K562 (cell line): ENCODE data around the gene ARSI. TPM values are rescaled to one million over a fixed set of nuclear protein-coding genes. Genes with fewer than 3 reads are reported as not detected.

Source experiments
- ATAC-seq: fragments of 200-7000 bp; cut with Tn5 transposase; 3 replicates; pipeline ENCODE4 v1.9.1; 2020; ENCODE audit warnings: moderate library complexity
- BruUV-seq: library from RNA; stranded (reverse); fragments of 400-500 nt; replicated peaks from 2 replicates; lab custom pipeline; 2021; lab: Mats Ljungman, UMichigan
- CTCF ChIA-PET: fragments of 300-600 bp; formaldehyde crosslinking; extraction: SDS; loops from one replicate; lab custom pipeline; 2021; ENCODE audit warnings: low intra/inter-chr PET ratio; lab: Yijun Ruan, JAX
- POLR2A ChIA-PET: fragments of 300-600, 350-650 bp; sonication (Branson Sonifier 250); formaldehyde crosslinking; extraction: SDS; loops from one replicate; lab custom pipeline; 2021; ENCODE audit warnings: antibody characterized with exemption, inconsistent platforms; lab: Yijun Ruan, JAX
- DNase-seq, 4 experiments: peaks; one replicate each; pipeline versions ENCODE4 v3.0.0 to v3.0.0-alpha.2; 2011 to 2018; ENCODE audit warnings: low spot score in 3 of 4, mixed read lengths in 3 of 4; ENCODE audit errors: extremely low read depth in 1 of 4
- FAIRE-seq: peaks from 2 replicates; lab custom pipeline; 2011; peaks lifted over from hg19 to GRCh38; lab: Jason Lieb, UNC
- H2AFZ ChIP-seq: 2 replicates; pipeline ENCODE4 v1.6.0; 2011; ENCODE audit warnings: low read depth, low read length, control low read depth, inconsistent platforms
- H3K27ac ChIP-seq: fragments of 200-600 bp; 3 replicates; pipeline ENCODE4 v1.8.0; 2011; ENCODE audit warnings: low read depth, mild to moderate bottlenecking, control low read depth, inconsistent platforms, low read length, moderate library complexity, mixed read lengths; ENCODE audit errors: extremely low read depth
- H3K27me3 ChIP-seq, 2 experiments: fragments of 300-600 bp in 1 of 2; 2 replicates in 1 of 2; 3 replicates in 1 of 2; pipeline versions ENCODE4 v1.6.0 to v1.8.0; 2011; ENCODE audit warnings: inconsistent platforms in 2 of 2, low read length in 2 of 2, mild to moderate bottlenecking in 1 of 2, mixed read lengths in 1 of 2, moderate library complexity in 1 of 2; ENCODE audit not compliant: control insufficient read depth in 2 of 2, insufficient read depth in 2 of 2
- H3K36me3 ChIP-seq: fragments of 300-600 bp; 3 replicates; pipeline ENCODE4 v1.8.0; 2011; ENCODE audit warnings: mild to moderate bottlenecking, low read length, inconsistent platforms; ENCODE audit not compliant: control insufficient read depth, insufficient read depth
- H3K4me1 ChIP-seq, 2 experiments: fragments of 200-600 bp in 1 of 2; replicated peaks in 1 of 2; 2 replicates in 1 of 2; 3 replicates in 1 of 2; pipeline versions ENCODE4 v1.5.1 to v1.8.0; 2011; ENCODE audit warnings: inconsistent platforms in 2 of 2, low read length in 2 of 2, mild to moderate bottlenecking in 1 of 2, mixed read lengths in 1 of 2, moderate library complexity in 1 of 2; ENCODE audit not compliant: control insufficient read depth in 2 of 2, insufficient read depth in 2 of 2
- H3K4me2 ChIP-seq: 2 replicates; pipeline ENCODE4 v1.6.1; 2011; ENCODE audit warnings: low read length, control low read depth, inconsistent platforms, mixed read lengths; ENCODE audit not compliant: insufficient read depth
- H3K4me3 ChIP-seq: fragments of 200-600 bp; sonication (generic), shearing (Covaris generic); 2 replicates; pipeline ENCODE4 v1.5.1; 2016; ENCODE audit warnings: control low read depth, inconsistent platforms
- H3K79me2 ChIP-seq: fragments of 200-600 bp; 3 replicates; pipeline ENCODE4 v1.8.0; 2011; ENCODE audit warnings: low read length, inconsistent platforms; ENCODE audit not compliant: control insufficient read depth, insufficient read depth
- H3K9ac ChIP-seq, 2 experiments: 2 replicates each; pipeline versions ENCODE4 v1.6.0 to v1.6.1; 2011; ENCODE audit warnings: low read depth in 2 of 2, low read length in 2 of 2, control low read depth in 1 of 2, inconsistent platforms in 1 of 2, mild to moderate bottlenecking in 1 of 2, mixed read lengths in 1 of 2; ENCODE audit not compliant: insufficient read depth in 1 of 2
- H3K9me1 ChIP-seq: one replicate; pipeline ENCODE4 v1.6.0; 2011; ENCODE audit warnings: inconsistent platforms, mild to moderate bottlenecking, low read length, moderate library complexity; ENCODE audit not compliant: control insufficient read depth, insufficient read depth
- H3K9me3 ChIP-seq: replicated peaks from 2 replicates; pipeline ENCODE4 v1.5.1; 2011; ENCODE audit warnings: low read depth, low read length, inconsistent platforms; ENCODE audit not compliant: control insufficient read depth, insufficient read depth
- H4K20me1 ChIP-seq: replicated peaks from 2 replicates; pipeline ENCODE4 v1.6.1; 2011; ENCODE audit warnings: low read length, inconsistent platforms, mixed read lengths; ENCODE audit not compliant: control insufficient read depth, insufficient read depth
- CHD4 ChIP-seq: fragments of 200-600 bp; sonication (generic); IDR thresholded peaks from 3 replicates; pipeline ENCODE4 v1.6.1; 2012; ENCODE audit warnings: low read depth, mild to moderate bottlenecking, mixed read lengths, low read length, inconsistent platforms; ENCODE audit not compliant: insufficient read depth, insufficient replicate concordance, poor library complexity, severe bottlenecking
- CREM ChIP-seq: IDR thresholded peaks from 2 replicates; pipeline ENCODE4 v1.6.1; 2014; ENCODE audit warnings: antibody characterized with exemption, low read depth
- FOXA3 ChIP-seq, 2 experiments: fragments of 450-650 bp in 1 of 2; sonication (generic) in 1 of 2; formaldehyde crosslinking; IDR thresholded peaks in 1 of 2; conservative IDR thresholded peaks in 1 of 2; 2 replicates each; pipeline versions ENCODE4 v1.4.0 to v1.8.0; 2020 to 2022; ENCODE audit warnings: mild to moderate bottlenecking in 2 of 2, missing genetic modification reagents in 1 of 2
- GTF2E2 ChIP-seq: fragments of 200-800 bp; sonication (Bioruptor generic); IDR thresholded peaks from 2 replicates; pipeline ENCODE4 v1.6.1; 2016; ENCODE audit warnings: missing genetic modification characterization, missing compliant biosample characterization
- IFI16 ChIP-seq: fragments of 250-450 bp; sonication (Bioruptor Pico); IDR thresholded peaks from 2 replicates; pipeline ENCODE4 v2.1.2; 2022; ENCODE audit warnings: mild to moderate bottlenecking, inconsistent platforms
- MYBL2 ChIP-seq, 2 experiments: fragments of 450-650 bp in 1 of 2; sonication (generic) in 1 of 2; formaldehyde crosslinking in 1 of 2; IDR thresholded peaks; 2 replicates each; pipeline versions ENCODE4 v1.6.1 to v1.8.1; 2017 to 2022; ENCODE audit warnings: borderline replicate concordance in 1 of 2, inconsistent platforms in 1 of 2, low read depth in 1 of 2, mild to moderate bottlenecking in 1 of 2, missing genetic modification reagents in 1 of 2, moderate library complexity in 1 of 2
- RBM17 ChIP-seq: fragments of 200-400 bp; formaldehyde crosslinking; IDR thresholded peaks from 2 replicates; pipeline ENCODE4 v1.6.1; 2017; ENCODE audit warnings: low read depth, mild to moderate bottlenecking, low read length, borderline replicate concordance
- SOX6 ChIP-seq: fragments of 450-650 bp; IDR thresholded peaks from 2 replicates; pipeline ENCODE4 v1.6.1; 2014; ENCODE audit warnings: mild to moderate bottlenecking
- SRSF3 ChIP-seq: fragments of 200-400 bp; formaldehyde crosslinking; IDR thresholded peaks from 2 replicates; pipeline ENCODE4 v1.6.1; 2016; ENCODE audit warnings: mild to moderate bottlenecking, low read length, moderate library complexity; ENCODE audit not compliant: insufficient read depth
- ZFP30 ChIP-seq: fragments of 250-450 bp; sonication (Bioruptor Pico); IDR thresholded peaks from 2 replicates; pipeline ENCODE4 v1.8.0; 2022; ENCODE audit warnings: moderate library complexity, mild to moderate bottlenecking, inconsistent platforms, borderline replicate concordance
- ZNF282 ChIP-seq: sonication (generic); formaldehyde crosslinking; IDR thresholded peaks from 2 replicates; pipeline ENCODE4 v1.8.1; 2023; ENCODE audit warnings: missing genetic modification reagents
- ZNF707 ChIP-seq: fragments of 250-450 bp; sonication (Bioruptor Pico); conservative IDR thresholded peaks from 2 replicates; pipeline ENCODE4 v1.8.0; 2022; ENCODE audit warnings: inconsistent platforms, mild to moderate bottlenecking, moderate library complexity
- WGBS: fragments of 100-300 bp; shearing (Covaris generic); methylation state at CpG from one replicate; pipeline ENCODE4 v1.1.6; 2016; ENCODE audit warnings: low coverage, mixed read lengths; ENCODE audit not compliant: insufficient coverage; ENCODE audit errors: missing lambda C conversion rate; 5-methylcytosine and 5-hydroxymethylcytosine counted together
- in situ Hi-C: fragments of 300-500 bp; cut with MboI; formaldehyde crosslinking; loops from 4 replicates; pipeline ENCODE4 v1.15.0; 2018; ENCODE audit warnings: inconsistent platforms, mixed read lengths
- intact Hi-C: fragments of 100-400 bp; cut with micrococcal nuclease; formaldehyde crosslinking; loops from 2 replicates; pipeline ENCODE4 v1.14.2; 2022
- polyA plus RNA-seq, 8 experiments: library from polyadenylated mRNA; depleted of rRNA in 4 of 8; stranded (reverse) in 5 of 8; unstranded in 3 of 8; fragments of >200 nt; fragmentation: Nextera tagmentation in 2 of 8; fragmentation: Illumina TruSeq in 1 of 8; extraction: Ambion mirVana in 2 of 8; extraction: Trizol in 1 of 8; gene quantifications; 2 replicates each; pipeline versions ENCODE4 v1.2.1 to v1.2.3, GENCODE V29; 2011 to 2014; ENCODE audit warnings: inconsistent platforms in 1 of 8, missing spikeins in 1 of 8
- total RNA-seq, 7 experiments: library from RNA; depleted of rRNA in 6 of 7; stranded (reverse); fragments of >200 nt in 6 of 7; fragmentation: Illumina TruSeq in 2 of 7; extraction: Trizol in 2 of 7; gene quantifications; 2 replicates each; pipeline versions ENCODE4 v1.2.1 to v1.2.3, GENCODE V29; 2011 to 2021; ENCODE audit warnings: low replicate concordance in 1 of 7
- TF ChIP-seq, protein P1 (sequence below): fragments of 250-450 bp; sonication (Bioruptor Pico); IDR thresholded peaks from 2 replicates; pipeline ENCODE4 v1.5.0; 2022; ENCODE audit warnings: mild to moderate bottlenecking

The ARSI gene
- total and polyA plus RNA-seq, 9 of the 15 experiments (the other 6 are each of a cell fraction or from before 2014, with no cell fraction given), result 0.04 to 0.07 TPM; not detected in 7

DNA sequence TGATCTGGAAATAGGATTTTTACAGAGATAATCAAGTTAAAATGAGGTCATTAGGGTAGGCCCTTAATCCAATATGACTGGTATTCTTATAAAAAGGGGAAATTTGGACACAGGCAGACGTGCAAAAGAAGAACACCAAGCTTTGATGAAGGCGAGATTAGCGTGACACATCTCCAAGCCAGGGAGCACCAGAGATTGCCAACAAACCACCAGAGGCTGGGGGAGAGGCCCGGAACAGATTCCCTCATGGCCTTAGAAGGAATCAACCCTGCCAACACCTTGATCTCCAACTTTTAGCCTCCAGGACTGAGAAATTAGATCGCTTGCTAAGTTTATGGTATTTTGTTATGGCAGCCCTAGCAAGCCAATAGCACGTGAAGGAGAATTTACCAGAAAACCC lies 10.8 kb upstream of the ARSI start:
- H3K9me3 ChIP-seq, result no peaks in the 10 kb centered on the region
- no peak overlapping the region for H2AFZ ChIP-seq
- in situ Hi-C loops (no loop called here), intact Hi-C loops (no loop called here)
- no peak overlapping the region for H3K27ac ChIP-seq
- no peaks in the 10 kb centered on the region for H3K79me2 ChIP-seq
- H4K20me1 ChIP-seq, result no peaks in the 10 kb centered on the region; the same call in 1 of the 2 replicates
- no peaks in the 10 kb centered on the region for H3K9me1 ChIP-seq
- DNase-seq, result no peak
- POLR2A ChIA-PET, result no interaction called here
- TF ChIP-seq SOX6 (no peak), ZFP30 (CRISPR knock-in tag) (no peak), CREM (no peak), FOXA3 (CRISPR knock-in tag; conservative IDR thresholded peaks at IDR 0.05 in 1 of 2, IDR thresholded peaks at IDR 0.05 in 1 of 2) (no peak), CHD4 (no peak), ZNF282 (no peak), GTF2E2 (no peak), MYBL2 (IDR thresholded peaks at IDR 0.05; ENCODE audit: low read depth) (no peak), MYBL2 (CRISPR knock-in tag; IDR thresholded peaks at IDR 0.05; ENCODE audit: borderline replicate concordance) (no peak), ZNF707 (CRISPR knock-in tag) (no peak), SRSF3 (no peak), RBM17 (no peak), IFI16 (no peak)
- TF ChIP-seq, protein P1, sequence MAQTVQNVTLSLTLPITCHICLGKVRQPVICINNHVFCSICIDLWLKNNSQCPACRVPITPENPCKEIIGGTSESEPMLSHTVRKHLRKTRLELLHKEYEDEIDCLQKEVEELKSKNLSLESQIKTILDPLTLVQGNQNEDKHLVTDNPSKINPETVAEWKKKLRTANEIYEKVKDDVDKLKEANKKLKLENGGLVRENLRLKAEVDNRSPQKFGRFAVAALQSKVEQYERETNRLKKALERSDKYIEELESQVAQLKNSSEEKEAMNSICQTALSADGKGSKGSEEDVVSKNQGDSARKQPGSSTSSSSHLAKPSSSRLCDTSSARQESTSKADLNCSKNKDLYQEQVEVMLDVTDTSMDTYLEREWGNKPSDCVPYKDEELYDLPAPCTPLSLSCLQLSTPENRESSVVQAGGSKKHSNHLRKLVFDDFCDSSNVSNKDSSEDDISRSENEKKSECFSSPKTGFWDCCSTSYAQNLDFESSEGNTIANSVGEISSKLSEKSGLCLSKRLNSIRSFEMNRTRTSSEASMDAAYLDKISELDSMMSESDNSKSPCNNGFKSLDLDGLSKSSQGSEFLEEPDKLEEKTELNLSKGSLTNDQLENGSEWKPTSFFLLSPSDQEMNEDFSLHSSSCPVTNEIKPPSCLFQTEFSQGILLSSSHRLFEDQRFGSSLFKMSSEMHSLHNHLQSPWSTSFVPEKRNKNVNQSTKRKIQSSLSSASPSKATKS, result no peak
- 17% methylated on average over 6 of the region's 6 CpGs for WGBS
- H3K4me1 ChIP-seq, result peaks cover 0 to 4% of the 10 kb centered on the region in 2 experiments; a peak in 2 of 5 replicates
- no peak overlapping the region for H3K4me3 ChIP-seq
- no peak for ATAC-seq
- BruUV-seq, result no TSS peak
- no peak overlapping the region for H3K9ac ChIP-seq
- no peak for FAIRE-seq
- CTCF ChIA-PET, result no interaction called here
- no peak overlapping the region for H3K4me2 ChIP-seq
- H3K36me3 ChIP-seq, result no peaks in the 10 kb centered on the region
- peaks cover 19 to 35% of the 10 kb centered on the region in 2 experiments for H3K27me3 ChIP-seq
